PC-9 (cell line): ENCODE measurements around the gene TBC1D5. TPM values are rescaled to one million over a fixed set of nuclear protein-coding genes. Genes with fewer than 3 reads are reported as not detected.
"Not testable (repeated sequence)": the region's sequence is repeated elsewhere in the genome, so short reads cannot be mapped to it uniquely, and the experiment has no call there.

Source experiments
- BruUV-seq: library from RNA; stranded (reverse); fragments of 400-500 nt; replicated peaks from 2 replicates; lab custom pipeline; 2021; lab: Mats Ljungman, UMichigan
- CTCF ChIA-PET: fragments of 300-600 bp; sonication (Branson Sonifier 250); formaldehyde crosslinking; loops from one replicate; lab custom pipeline; 2022; ENCODE audit warnings: antibody characterized with exemption; lab: Charles Lee
- POLR2A ChIA-PET: fragments of 300-600 bp; sonication (Branson Sonifier 250); formaldehyde crosslinking; loops from one replicate; lab custom pipeline; 2022; ENCODE audit warnings: antibody characterized with exemption; ENCODE audit not compliant: unreplicated experiment; lab: Charles Lee
- DNase-seq, 2 experiments: peaks; one replicate each; pipeline versions ENCODE4 v3.0.0 to v3.0.0-alpha.2; 2015 to 2022; ENCODE audit warnings: mixed read lengths in 1 of 2
- H2AFZ ChIP-seq: fragments of 200-600 bp; sonication (generic); 2 replicates; pipeline ENCODE4 v1.8.1; 2017; ENCODE audit warnings: antibody characterized with exemption
- H3F3A ChIP-seq: fragments of 200-600 bp; sonication (generic); 2 replicates; pipeline ENCODE4 v1.8.1; 2017; ENCODE audit warnings: antibody characterized with exemption, mild to moderate bottlenecking, low read depth; ENCODE audit not compliant: insufficient read depth
- H3K27ac ChIP-seq: fragments of 200-600 bp; sonication (generic); 2 replicates; pipeline ENCODE4 v1.6.1; 2016; ENCODE audit warnings: mixed run types
- H3K27me3 ChIP-seq: fragments of 200-600 bp; sonication (generic); 2 replicates; pipeline ENCODE4 v1.6.1; 2016; ENCODE audit warnings: low read depth, mixed run types; ENCODE audit not compliant: insufficient read depth
- H3K36me3 ChIP-seq: fragments of 200-600 bp; sonication (generic); 2 replicates; pipeline ENCODE4 v1.6.1; 2016; ENCODE audit warnings: low read depth, mixed run types
- H3K4me1 ChIP-seq: fragments of 200-600 bp; sonication (generic); replicated peaks from 2 replicates; pipeline ENCODE4 v1.6.1; 2016; ENCODE audit warnings: mixed run types; ENCODE audit not compliant: insufficient read depth
- H3K4me2 ChIP-seq: fragments of 200-600 bp; sonication (generic); 2 replicates; pipeline ENCODE4 v1.6.1; 2017; ENCODE audit warnings: mixed run types
- H3K4me3 ChIP-seq: fragments of 200-600 bp; sonication (generic); 2 replicates; pipeline ENCODE4 v1.6.1; 2016; ENCODE audit warnings: mixed run types
- H3K79me2 ChIP-seq: fragments of 200-600 bp; sonication (generic); 2 replicates; pipeline ENCODE4 v1.6.1; 2017; ENCODE audit warnings: low read depth, mixed run types
- H3K9me2 ChIP-seq: fragments of 200-600 bp; sonication (generic); 2 replicates; pipeline ENCODE4 v1.8.1; 2017; ENCODE audit warnings: mild to moderate bottlenecking; ENCODE audit not compliant: insufficient read depth
- H3K9me3 ChIP-seq: fragments of 200-600 bp; sonication (generic); 2 replicates; pipeline ENCODE4 v1.8.1; 2016; ENCODE audit warnings: low read depth; ENCODE audit not compliant: insufficient read depth
- H4K20me1 ChIP-seq: fragments of 200-600 bp; sonication (generic); 2 replicates; pipeline ENCODE4 v1.8.1; 2017; ENCODE audit not compliant: insufficient read depth
- EZH2 ChIP-seq: fragments of 200-600 bp; sonication (generic); IDR thresholded peaks from 2 replicates; pipeline ENCODE4 v1.8.0; 2017; ENCODE audit warnings: antibody characterized with exemption, low read depth
- intact Hi-C: fragments of 100-400 bp; cut with micrococcal nuclease; formaldehyde crosslinking; loops from one replicate; pipeline ENCODE4 v1.10.0; 2022; ENCODE audit not compliant: unreplicated experiment
- total RNA-seq: library from RNA; stranded (reverse); gene quantifications from 2 replicates; pipeline ENCODE4 v1.2.3, GENCODE V29; 2021
- TF ChIP-seq, protein P1 (sequence below): fragments of 200-600 bp; sonication (generic); conservative IDR thresholded peaks from 2 replicates; pipeline ENCODE4 v1.6.1; 2017; ENCODE audit warnings: mixed run types, antibody characterized with exemption, mild to moderate bottlenecking, moderate library complexity

Gene TBC1D5
- total RNA-seq, 1 experiment from 2014 or later, result 54.0 TPM

DNA sequence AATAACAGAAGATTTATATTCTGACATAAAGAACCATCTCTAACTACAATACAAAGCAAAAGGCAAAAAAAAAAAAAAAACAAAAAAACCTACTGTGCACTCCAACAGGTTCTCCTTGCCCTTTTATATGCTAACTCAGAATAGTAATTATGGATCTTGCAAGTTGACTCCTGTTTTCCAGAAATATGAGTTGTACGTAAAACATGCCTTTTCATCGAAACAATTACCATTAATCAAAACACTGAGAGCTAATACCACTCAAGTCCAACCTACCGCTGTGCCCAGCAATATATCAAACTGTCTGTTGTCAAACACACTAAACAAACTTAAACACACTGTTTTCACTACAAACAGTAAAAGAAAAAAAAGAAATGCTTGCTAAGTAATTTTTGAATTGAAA is 389.8 kb downstream of the TBC1D5 start:
- Histone ChIP-seq H3K27me3 (no peaks in the 10 kb centered on the region), H3F3A (no peaks in the 10 kb centered on the region; the same call in 1 of the 2 replicates), H3K4me3 (no peak overlapping the region), H3K9me3 (no peaks in the 10 kb centered on the region), H3K36me3 (no peaks in the 10 kb centered on the region), H3K4me2 (no peak overlapping the region), H3K79me2 (no peaks in the 10 kb centered on the region), H4K20me1 (no peaks in the 10 kb centered on the region), H3K27ac (no peak overlapping the region), H3K9me2 (no peaks in the 10 kb centered on the region), H3K4me1 (no peaks in the 10 kb centered on the region), H2AFZ (no peak overlapping the region)
- intact Hi-C loops, result no loop called here
- DNase-seq, result no peak
- TF ChIP-seq, protein P1, sequence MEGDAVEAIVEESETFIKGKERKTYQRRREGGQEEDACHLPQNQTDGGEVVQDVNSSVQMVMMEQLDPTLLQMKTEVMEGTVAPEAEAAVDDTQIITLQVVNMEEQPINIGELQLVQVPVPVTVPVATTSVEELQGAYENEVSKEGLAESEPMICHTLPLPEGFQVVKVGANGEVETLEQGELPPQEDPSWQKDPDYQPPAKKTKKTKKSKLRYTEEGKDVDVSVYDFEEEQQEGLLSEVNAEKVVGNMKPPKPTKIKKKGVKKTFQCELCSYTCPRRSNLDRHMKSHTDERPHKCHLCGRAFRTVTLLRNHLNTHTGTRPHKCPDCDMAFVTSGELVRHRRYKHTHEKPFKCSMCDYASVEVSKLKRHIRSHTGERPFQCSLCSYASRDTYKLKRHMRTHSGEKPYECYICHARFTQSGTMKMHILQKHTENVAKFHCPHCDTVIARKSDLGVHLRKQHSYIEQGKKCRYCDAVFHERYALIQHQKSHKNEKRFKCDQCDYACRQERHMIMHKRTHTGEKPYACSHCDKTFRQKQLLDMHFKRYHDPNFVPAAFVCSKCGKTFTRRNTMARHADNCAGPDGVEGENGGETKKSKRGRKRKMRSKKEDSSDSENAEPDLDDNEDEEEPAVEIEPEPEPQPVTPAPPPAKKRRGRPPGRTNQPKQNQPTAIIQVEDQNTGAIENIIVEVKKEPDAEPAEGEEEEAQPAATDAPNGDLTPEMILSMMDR, result no peak
- BruUV-seq, result no TSS peak
- ChIA-PET CTCF (no interaction called here), POLR2A (no interaction called here)

DNA sequence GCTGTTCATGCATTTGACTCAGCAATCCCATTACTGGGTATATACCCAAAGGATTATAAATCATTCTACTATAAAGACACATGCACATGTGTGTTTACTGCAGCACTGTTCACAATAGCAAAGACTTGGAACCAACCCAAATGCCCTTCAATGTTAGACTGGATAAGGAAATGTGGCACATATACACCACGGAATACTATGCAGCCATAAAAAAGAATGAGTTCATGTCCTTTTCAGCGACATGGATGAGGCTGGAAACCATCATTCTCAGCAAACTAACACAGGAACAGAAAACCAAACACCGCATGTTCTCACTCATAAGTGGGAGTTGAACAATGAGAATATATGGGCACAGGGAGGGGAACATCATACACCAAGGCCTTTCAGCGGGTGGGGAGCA is 391.2 kb downstream of the TBC1D5 start:
- H2AFZ ChIP-seq, H3K4me1 ChIP-seq, DNase-seq, H3K27ac ChIP-seq, POLR2A ChIA-PET, H3K36me3 ChIP-seq, H3F3A ChIP-seq, CTCF ChIA-PET, H3K4me3 ChIP-seq, BruUV-seq, H4K20me1 ChIP-seq, H3K79me2 ChIP-seq, H3K9me3 ChIP-seq, H3K9me2 ChIP-seq, H3K4me2 ChIP-seq, H3K27me3 ChIP-seq, intact Hi-C loops: not testable (repeated sequence)

DNA sequence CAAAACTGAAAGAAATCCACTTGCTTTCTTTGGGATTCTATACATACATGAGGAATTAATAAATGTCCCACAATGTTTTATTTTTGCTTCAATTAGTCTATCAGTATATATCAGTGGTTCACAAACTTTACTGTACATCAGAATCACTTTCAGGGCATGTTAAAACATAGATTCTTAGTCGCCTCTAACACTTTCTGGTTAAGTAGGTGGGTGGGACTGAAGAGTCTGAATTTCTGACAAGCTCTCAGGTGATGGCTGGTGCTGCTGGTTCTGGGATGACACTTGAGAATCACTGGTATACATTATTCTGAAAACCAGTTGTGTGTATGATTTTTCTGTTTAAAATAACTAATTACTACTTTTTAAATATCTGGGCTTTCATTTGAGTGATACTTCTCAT is 393.3 kb downstream of the TBC1D5 start:
- no peak for TF ChIP-seq EZH2
- TF ChIP-seq, protein P1, result no peak
- H3K27ac ChIP-seq, result no peak overlapping the region
- H3K79me2 ChIP-seq, result no peaks in the 10 kb centered on the region
- ChIA-PET CTCF (no interaction called here), POLR2A (no interaction called here)
- BruUV-seq, result no TSS peak
- no peak for DNase-seq
- H3K9me3 ChIP-seq, result no peaks in the 10 kb centered on the region; the same call in 1 of the 2 replicates
- no peak overlapping the region for H3K4me2 ChIP-seq
- no peaks in the 10 kb centered on the region for H3F3A ChIP-seq
- no peaks in the 10 kb centered on the region for H3K9me2 ChIP-seq
- no peaks in the 10 kb centered on the region for H3K36me3 ChIP-seq
- H3K4me1 ChIP-seq, result no peaks in the 10 kb centered on the region
- no peak overlapping the region for H3K4me3 ChIP-seq
- no peaks in the 10 kb centered on the region for H3K27me3 ChIP-seq
- intact Hi-C loops, result no loop called here
- no peak overlapping the region for H2AFZ ChIP-seq
- H4K20me1 ChIP-seq, result no peaks in the 10 kb centered on the region

DNA sequence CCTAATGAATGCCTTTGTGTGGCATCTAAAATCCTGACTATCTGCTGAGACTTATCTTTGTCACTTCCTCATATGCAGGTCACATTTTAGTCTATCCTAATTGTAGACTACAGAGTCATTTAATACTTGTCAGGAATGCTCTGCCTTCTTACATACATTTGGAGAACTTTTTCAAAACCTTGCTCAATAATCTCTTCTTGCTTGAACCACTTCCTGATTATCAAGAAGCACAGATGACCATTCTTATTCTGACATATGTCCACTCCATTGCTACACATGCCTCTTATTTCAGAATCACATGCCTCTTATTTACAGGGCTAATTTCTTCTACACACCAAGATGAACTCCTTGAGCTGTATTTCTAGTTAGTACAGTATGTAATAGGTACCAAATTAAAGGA is 400.3 kb downstream of the TBC1D5 start:
- no peak for TF ChIP-seq EZH2
- TF ChIP-seq, protein P1, result no peak
- Histone ChIP-seq H2AFZ (no peak overlapping the region), H3K4me3 (no peak overlapping the region), H3K36me3 (no peaks in the 10 kb centered on the region), H3K4me2 (no peak overlapping the region), H3K9me3 (no peaks in the 10 kb centered on the region; the same call in 1 of the 2 replicates), H3K27ac (no peak overlapping the region), H3K79me2 (no peaks in the 10 kb centered on the region), H3K4me1 (no peaks in the 10 kb centered on the region), H4K20me1 (no peaks in the 10 kb centered on the region), H3F3A (no peaks in the 10 kb centered on the region), H3K9me2 (no peaks in the 10 kb centered on the region), H3K27me3 (no peaks in the 10 kb centered on the region)
- no TSS peak for BruUV-seq
- no peak for DNase-seq
- ChIA-PET POLR2A (no interaction called here), CTCF (no interaction called here)
- intact Hi-C loops, result no loop called here
